Psoas muscle (tissue), 8 donors: ENCODE measurements around the gene TEKT4. TPM values are rescaled to one million over a fixed set of nuclear protein-coding genes. Genes with fewer than 3 reads are reported as not detected.
"Not testable (repeated sequence)": the region's sequence is repeated elsewhere in the genome, so short reads cannot be mapped to it uniquely, and the experiment has no call there.

Experiments
- ATAC-seq, 4 donors: fragments of 200-7000 bp; cut with Tn5 transposase; one replicate each; pipeline ENCODE4 v1.9.1; 2020; ENCODE audit warnings: moderate library complexity in 3 of 4, mild to moderate bottlenecking in 2 of 4
- DNase-seq, 2 donors: peaks; one replicate each; pipeline ENCODE4 v3.0.0-alpha.2; 2020
- H3K27ac ChIP-seq: fragments of 200-600 bp; one replicate; pipeline ENCODE4 v1.8.0; 2022
- H3K27me3 ChIP-seq, 3 donors: fragments of 200-600 bp in 1 of 3; one replicate each; pipeline versions ENCODE4 v1.6.1 to v1.8.0; 2013 to 2022; ENCODE audit warnings: low read length in 2 of 3, mild to moderate bottlenecking in 2 of 3, moderate library complexity in 1 of 3; ENCODE audit not compliant: insufficient read depth in 3 of 3
- H3K36me3 ChIP-seq, 2 donors: fragments of 200-600 bp in 1 of 2; one replicate each; pipeline versions ENCODE4 v1.6.1 to v1.8.0; 2013 to 2022; ENCODE audit warnings: low read depth in 1 of 2, mild to moderate bottlenecking in 1 of 2, moderate library complexity in 1 of 2; ENCODE audit not compliant: insufficient read depth in 1 of 2
- H3K4me1 ChIP-seq: fragments of 200-600 bp; one replicate; pipeline ENCODE4 v1.8.0; 2022
- H3K4me3 ChIP-seq: fragments of 200-600 bp; one replicate; pipeline ENCODE4 v1.8.0; 2022; ENCODE audit warnings: mild to moderate bottlenecking
- H3K9me3 ChIP-seq: fragments of 200-600 bp; one replicate; pipeline ENCODE4 v1.8.0; 2022
- WGBS, 3 donors: extraction: QIAGEN DNeasy Blood & Tissue Kit; methylation state at CpG; one replicate each; pipeline versions ENCODE4 v1.1.6 to v1.1.7; 2013; 5-methylcytosine and 5-hydroxymethylcytosine counted together
- intact Hi-C, 2 donors: fragments of 100-400 bp; cut with DNase I; formaldehyde crosslinking; loops; one replicate each; pipeline versions ENCODE4 v1.11.0 to v1.14.2; 2022
- polyA plus RNA-seq, 3 donors: library from polyadenylated mRNA; stranded (reverse); fragments of 200-250 nt; gene quantifications; one replicate each; pipeline ENCODE4 v1.2.3, GENCODE V29; 2013
- total RNA-seq, 4 donors: library from RNA; stranded (reverse); fragmentation: NEBNext Ultra II Directional in 2 of 4; extraction: Animal tissue kit (Norgen Biotek cat#: 25700) in 2 of 4; gene quantifications; one replicate each; pipeline versions ENCODE4 v1.2.1 to v1.2.4, GENCODE V29; 2021 to 2023
- TF ChIP-seq, protein P1 (sequence below): fragments of 200-600 bp; IDR thresholded peaks from one replicate; pipeline ENCODE4 v1.8.0; 2022; ENCODE audit warnings: antibody characterized with exemption
- donor health status: healthy with polysubstance abuse.
- donor health status: DM: no; HTN: no; CAD: no; lungs with moderate emphysema.
- donor health status: Bipolar disorder and iron deficiency.
- donor health status: healthy.
- donor health status: DM: yes; HTN: yes; CAD: no.
- donor health status: DM: no; HTN: no; CAD: no.
- donor health status: DM: no; HTN: no; CAD: no.
- donor health status: DM: yes; HTN: yes; CAD: no.

Gene TEKT4
- total and polyA plus RNA-seq, 7 donors, result 0.14 to 0.19 (median 0.17) TPM; not detected in 4

DNA sequence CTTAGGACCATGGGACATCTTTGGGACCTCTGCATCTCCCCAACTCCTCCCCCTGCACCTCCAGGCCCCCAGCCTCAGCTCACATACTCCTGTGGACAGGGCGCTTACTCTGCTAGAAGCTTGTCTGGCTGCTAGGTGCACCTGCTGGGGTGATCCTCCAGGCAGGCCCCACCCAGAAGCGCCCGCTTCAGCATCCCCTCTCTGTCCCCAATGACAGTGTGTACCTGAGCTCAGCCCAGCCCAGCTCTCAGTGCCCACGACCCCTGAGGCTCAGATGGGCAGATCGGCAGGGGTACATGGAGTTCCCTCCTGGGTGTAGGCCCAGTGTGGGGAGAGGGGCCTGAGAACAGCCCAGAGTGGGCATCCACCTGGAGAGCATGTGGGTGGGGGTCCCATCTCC is 5.9 kb downstream of the TEKT4 start:
- 87 to 89% (median 88%) methylated on average over 5 of the region's 5 CpGs for WGBS, 3 donors
- no peak for ATAC-seq

DNA sequence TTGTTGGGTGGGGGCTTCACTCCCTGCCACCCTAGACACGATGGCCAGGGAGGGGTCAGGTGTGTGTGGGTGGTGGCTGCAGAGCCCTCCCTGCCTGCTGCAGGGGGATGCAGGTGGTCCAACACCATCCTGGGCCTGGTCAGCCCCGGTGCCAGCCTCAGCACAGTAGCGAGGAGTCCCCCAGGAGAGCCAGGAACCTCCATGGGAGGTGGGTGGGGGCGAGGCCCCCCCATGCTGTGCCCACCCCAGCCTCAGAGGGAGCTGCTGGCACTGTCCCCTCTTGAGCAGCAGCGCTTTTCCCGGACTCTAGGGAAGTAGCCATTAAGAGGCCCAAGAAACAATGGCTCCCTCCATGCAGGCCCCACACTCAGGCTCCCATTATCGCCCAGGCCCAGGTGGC is 7.3 kb downstream of the TEKT4 start:
- H3K36me3 ChIP-seq, H3K4me3 ChIP-seq, H3K4me1 ChIP-seq, H3K27me3 ChIP-seq, intact Hi-C loops, H3K27ac ChIP-seq, ATAC-seq, DNase-seq, H3K9me3 ChIP-seq: not testable (repeated sequence)
- 77 to 93% (median 78%) methylated on average over 6 to 7 of the region's 7 CpGs for WGBS, 3 donors

More for the DNA sequence above, 5.9 kb downstream of the TEKT4 start:
- TF ChIP-seq, protein P1, sequence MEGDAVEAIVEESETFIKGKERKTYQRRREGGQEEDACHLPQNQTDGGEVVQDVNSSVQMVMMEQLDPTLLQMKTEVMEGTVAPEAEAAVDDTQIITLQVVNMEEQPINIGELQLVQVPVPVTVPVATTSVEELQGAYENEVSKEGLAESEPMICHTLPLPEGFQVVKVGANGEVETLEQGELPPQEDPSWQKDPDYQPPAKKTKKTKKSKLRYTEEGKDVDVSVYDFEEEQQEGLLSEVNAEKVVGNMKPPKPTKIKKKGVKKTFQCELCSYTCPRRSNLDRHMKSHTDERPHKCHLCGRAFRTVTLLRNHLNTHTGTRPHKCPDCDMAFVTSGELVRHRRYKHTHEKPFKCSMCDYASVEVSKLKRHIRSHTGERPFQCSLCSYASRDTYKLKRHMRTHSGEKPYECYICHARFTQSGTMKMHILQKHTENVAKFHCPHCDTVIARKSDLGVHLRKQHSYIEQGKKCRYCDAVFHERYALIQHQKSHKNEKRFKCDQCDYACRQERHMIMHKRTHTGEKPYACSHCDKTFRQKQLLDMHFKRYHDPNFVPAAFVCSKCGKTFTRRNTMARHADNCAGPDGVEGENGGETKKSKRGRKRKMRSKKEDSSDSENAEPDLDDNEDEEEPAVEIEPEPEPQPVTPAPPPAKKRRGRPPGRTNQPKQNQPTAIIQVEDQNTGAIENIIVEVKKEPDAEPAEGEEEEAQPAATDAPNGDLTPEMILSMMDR, result no peak
- DNase-seq, result no peak
- Histone ChIP-seq H3K27ac (no peak overlapping the region), H3K36me3 (no peaks in the 10 kb centered on the region), H3K4me3 (no peak overlapping the region), H3K27me3 (peaks cover 0 to 16% (median 4%) of the 10 kb centered on the region in 3 donors), H3K4me1 (no peaks in the 10 kb centered on the region), H3K9me3 (no peaks in the 10 kb centered on the region)
- intact Hi-C loops, result no loop called here

DNA sequence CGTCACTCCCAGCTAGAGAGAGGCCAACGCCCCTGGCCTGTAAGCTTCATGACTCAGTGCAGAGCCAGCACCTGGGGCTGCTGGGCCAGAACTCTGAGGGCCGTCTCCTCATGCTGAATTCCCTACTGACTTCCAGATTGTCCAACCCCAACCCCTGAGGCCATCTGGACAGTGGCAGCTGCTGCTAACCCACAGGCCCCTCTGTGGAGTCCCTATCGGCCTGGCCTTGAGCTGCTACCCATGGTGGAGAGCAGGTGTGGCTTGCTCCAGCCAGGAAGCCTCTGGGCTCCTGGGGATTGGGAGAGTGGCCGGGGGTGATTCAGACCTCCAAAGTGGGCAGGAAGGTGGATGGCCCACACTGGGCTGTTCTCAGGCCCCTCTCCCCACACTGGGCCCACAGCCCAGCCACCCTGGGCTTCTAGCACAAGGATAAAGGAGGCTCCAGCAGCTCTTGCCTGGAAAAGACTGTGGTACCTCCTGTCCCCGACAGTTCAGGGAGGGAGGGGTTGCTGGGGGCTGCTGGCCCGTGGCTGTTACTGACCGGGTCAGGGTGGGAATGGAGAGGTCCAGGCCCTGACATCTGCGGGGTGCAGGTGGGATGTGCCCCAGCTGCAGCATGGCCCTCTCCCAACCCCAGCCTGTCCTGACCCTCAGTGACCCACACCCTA is 8.2 kb downstream of the TEKT4 start:
- H3K4me1 ChIP-seq, result no peaks in the 10 kb centered on the region
- intact Hi-C loops, result no loop called here
- TF ChIP-seq, protein P1, result no peak
- WGBS, 3 donors, result 71 to 75% (median 72%) methylated on average over 9 of the region's 9 CpGs
- ATAC-seq (no peak), DNase-seq (no peak)
- no peaks in the 10 kb centered on the region for H3K9me3 ChIP-seq
- H3K27ac ChIP-seq, result no peak overlapping the region
- H3K27me3 ChIP-seq, result peaks cover 0 to 4% (median 0%) of the 10 kb centered on the region in 3 donors
- no peak overlapping the region for H3K4me3 ChIP-seq
- H3K36me3 ChIP-seq, result no peaks in the 10 kb centered on the region

DNA sequence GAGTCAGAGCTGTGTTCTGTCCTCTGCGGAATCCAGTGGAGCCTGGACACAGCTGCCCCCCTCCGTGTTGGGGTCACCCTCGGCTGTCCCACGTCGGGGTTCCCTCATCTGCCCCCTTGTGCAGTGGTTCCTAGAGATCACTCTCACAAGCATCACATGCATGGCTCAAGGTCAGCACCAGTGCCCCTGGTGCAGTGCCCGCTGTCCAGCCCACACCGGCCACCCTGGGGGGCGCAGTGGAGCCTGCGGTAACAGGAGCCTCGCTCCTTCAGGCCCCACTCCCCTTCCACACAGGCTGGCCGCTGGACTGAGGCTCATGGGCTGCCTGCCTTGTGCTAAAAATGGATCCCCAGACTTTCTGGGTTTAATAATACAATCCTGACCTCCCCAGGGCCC is 8.8 kb downstream of the TEKT4 start:
- Histone ChIP-seq H3K27me3 (peaks cover 0 to 4% (median 0%) of the 10 kb centered on the region in 3 donors), H3K27ac (no peak overlapping the region), H3K4me3 (no peak overlapping the region), H3K4me1 (no peaks in the 10 kb centered on the region), H3K36me3 (no peaks in the 10 kb centered on the region), H3K9me3 (no peaks in the 10 kb centered on the region)
- intact Hi-C loops, result no loop called here
- TF ChIP-seq, protein P1, result no peak
- DNase-seq (no peak), ATAC-seq (no peak)
- 82 to 88% (median 86%) methylated on average over 11 of the region's 11 CpGs for WGBS, 3 donors

DNA sequence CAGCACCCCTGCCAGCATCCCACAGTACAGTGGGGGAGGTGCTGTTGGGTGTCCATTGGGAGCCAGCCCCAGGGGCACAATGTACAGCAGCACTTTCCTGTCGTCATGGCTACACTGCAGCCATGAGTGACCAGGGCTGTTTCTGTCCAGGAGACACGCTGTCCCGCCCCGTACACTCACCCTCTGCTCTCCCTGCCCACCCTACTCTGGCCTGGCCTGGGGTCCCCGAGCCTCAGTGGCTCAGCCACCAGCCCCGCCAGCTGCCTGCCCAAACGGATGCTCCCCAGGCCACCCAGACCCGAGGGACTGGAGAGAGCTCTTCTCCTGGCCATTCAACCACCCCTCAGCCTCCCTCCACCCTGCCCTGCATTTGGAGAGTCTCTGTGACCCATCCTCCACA is 9.3 kb downstream of the TEKT4 start:
- no peak overlapping the region for H3K27ac ChIP-seq
- no peaks in the 10 kb centered on the region for H3K4me1 ChIP-seq
- ATAC-seq (no peak), DNase-seq (no peak)
- H3K9me3 ChIP-seq, result no peaks in the 10 kb centered on the region
- H3K36me3 ChIP-seq, result no peaks in the 10 kb centered on the region
- peaks cover 0 to 4% (median 0%) of the 10 kb centered on the region in 3 donors for H3K27me3 ChIP-seq
- TF ChIP-seq, protein P1, result no peak
- intact Hi-C loops, result no loop called here
- H3K4me3 ChIP-seq, result no peak overlapping the region
- WGBS, 3 donors, result 56 to 70% (median 70%) methylated on average over 8 of the region's 8 CpGs
